Measurements from ENCODE around the gene PIK3C2G. TPM values are rescaled to one million over a fixed set of nuclear protein-coding genes. Genes with fewer than 3 reads are reported as not detected.

Gene PIK3C2G
- total RNA-seq, 1 donor from 2014 or later, result 4.6 TPM

DNA sequence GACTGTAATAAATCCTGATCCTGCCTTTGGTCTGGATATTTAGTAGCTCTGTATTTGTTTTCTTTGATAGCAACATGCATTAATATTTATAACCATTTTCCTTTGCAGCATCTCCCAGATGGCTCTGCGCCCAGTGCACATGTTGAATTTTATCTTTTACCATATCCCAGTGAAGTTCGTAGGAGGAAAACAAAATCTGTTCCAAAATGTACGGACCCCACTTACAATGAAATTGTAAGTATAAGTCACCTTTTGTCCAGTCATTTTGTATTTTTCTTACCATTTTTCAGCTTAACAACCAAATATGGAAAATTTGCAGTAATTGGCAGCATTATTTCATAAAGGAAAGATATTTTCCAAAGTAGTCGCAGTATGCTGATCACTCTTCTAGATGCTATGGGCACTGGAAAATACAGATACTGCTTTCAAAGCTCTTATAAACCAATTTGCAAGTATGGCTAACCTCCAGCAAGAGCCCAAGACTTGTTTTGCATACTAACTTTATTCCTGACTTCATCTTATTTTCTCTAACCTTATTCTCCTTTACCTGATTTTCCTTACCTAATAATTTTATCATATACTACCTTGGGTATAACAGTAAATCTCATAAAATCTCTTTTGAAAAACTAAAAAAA is 379.1 kb downstream of the PIK3C2G start:
- no peak for DNase-seq (ENCODE audit: extremely low spot score, unreplicated experiment)
- Mint-ChIP-seq H3K36me3 (peaks cover 6% of the 10 kb centered on the region), H3K27me3 (no peaks in the 10 kb centered on the region), H3K9me3 (no peaks in the 10 kb centered on the region), H3K4me3 (no peak overlapping the region), H3K4me1 (ENCODE audit: unreplicated experiment) (no peaks in the 10 kb centered on the region), H3K27ac (no peak overlapping the region)
- TF ChIP-seq, protein P1, sequence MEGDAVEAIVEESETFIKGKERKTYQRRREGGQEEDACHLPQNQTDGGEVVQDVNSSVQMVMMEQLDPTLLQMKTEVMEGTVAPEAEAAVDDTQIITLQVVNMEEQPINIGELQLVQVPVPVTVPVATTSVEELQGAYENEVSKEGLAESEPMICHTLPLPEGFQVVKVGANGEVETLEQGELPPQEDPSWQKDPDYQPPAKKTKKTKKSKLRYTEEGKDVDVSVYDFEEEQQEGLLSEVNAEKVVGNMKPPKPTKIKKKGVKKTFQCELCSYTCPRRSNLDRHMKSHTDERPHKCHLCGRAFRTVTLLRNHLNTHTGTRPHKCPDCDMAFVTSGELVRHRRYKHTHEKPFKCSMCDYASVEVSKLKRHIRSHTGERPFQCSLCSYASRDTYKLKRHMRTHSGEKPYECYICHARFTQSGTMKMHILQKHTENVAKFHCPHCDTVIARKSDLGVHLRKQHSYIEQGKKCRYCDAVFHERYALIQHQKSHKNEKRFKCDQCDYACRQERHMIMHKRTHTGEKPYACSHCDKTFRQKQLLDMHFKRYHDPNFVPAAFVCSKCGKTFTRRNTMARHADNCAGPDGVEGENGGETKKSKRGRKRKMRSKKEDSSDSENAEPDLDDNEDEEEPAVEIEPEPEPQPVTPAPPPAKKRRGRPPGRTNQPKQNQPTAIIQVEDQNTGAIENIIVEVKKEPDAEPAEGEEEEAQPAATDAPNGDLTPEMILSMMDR (conservative IDR thresholded peaks at IDR 0.05), result no peak

DNA sequence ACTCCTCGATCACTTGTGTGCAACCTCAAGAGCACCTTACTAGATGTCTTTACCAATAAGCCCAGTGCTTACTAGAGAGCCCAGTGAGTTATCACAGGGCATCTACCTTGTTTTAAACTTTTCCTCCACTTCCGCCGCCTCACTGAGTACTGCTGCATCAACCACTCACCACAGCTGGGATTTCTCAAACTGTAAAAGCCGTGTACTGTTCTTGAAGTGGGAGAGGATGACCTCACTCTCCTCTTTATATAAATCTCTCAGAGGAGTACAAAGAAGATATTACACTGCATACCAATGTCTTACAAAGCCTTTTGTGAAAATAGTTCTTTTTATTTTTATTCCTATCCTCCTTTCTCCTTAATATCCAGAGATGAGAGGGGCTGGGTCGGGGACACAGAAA is 382.4 kb downstream of the PIK3C2G start:
- H3K27me3 Mint-ChIP-seq, result no peaks in the 10 kb centered on the region
- H3K27ac Mint-ChIP-seq, result no peak overlapping the region

DNA sequence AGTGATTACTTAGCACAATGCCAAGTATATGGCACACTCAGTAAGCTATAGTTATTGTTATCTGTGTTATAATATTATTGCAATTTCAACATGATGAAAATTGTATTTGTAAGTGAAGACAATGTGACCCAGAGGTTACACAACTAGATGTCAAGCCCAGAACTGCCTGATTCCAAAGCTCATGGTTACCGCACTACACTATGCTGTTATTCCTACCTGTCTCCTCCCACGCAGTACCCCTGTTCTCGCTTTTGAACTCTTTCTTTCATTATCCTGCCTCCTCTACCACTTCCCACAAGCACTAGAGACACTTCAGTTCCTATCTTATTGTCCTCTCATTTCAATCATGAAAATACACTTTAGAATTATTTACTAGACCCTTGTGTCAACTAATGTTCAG is 383.2 kb downstream of the PIK3C2G start:
- Mint-ChIP-seq H3K27ac (no peak overlapping the region), H3K36me3 (no peaks in the 10 kb centered on the region), H3K4me1 (ENCODE audit: unreplicated experiment) (no peaks in the 10 kb centered on the region), H3K27me3 (peaks cover 3% of the 10 kb centered on the region), H3K9me3 (no peaks in the 10 kb centered on the region), H3K4me3 (no peak overlapping the region)
- DNase-seq (ENCODE audit: extremely low spot score, unreplicated experiment), result no peak
- TF ChIP-seq, protein P1 (conservative IDR thresholded peaks at IDR 0.05), result no peak

More for the DNA sequence above, 382.4 kb downstream of the PIK3C2G start:
- TF ChIP-seq, protein P1 (conservative IDR thresholded peaks at IDR 0.05), result no peak
- H3K4me3 Mint-ChIP-seq, result no peak overlapping the region
- H3K36me3 Mint-ChIP-seq, result no peaks in the 10 kb centered on the region
- DNase-seq (ENCODE audit: extremely low spot score, unreplicated experiment), result no peak
- no peaks in the 10 kb centered on the region for H3K9me3 Mint-ChIP-seq
- H3K4me1 Mint-ChIP-seq (ENCODE audit: unreplicated experiment), result no peaks in the 10 kb centered on the region

DNA sequence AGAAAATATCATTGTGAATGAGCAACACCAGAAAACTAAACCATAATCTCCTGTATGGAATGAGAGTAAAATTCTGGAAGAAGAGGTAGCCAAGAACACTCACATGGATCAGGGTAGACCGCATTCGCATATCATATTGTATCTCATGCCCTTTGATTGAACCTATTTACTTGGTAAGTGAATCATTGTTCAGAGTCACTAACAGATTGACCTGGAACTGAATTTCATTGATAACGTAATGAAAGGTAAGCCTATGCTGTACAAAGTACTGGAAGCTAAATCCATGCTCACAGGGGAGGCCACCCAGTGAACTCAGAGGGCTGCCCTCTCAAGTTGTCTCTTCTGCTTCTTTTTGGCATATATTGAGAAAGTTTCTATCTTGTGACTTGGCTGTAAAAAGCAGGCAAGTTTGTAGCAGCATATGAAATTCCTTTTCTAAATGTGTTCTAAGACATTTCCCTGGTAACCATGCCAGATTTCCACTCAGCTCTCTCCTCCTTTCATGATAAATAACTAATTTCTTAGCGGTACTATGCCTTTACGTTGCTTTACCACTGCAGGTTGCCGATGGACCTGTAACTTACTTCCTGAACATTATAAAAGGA is 385.1 kb downstream of the PIK3C2G start:
- peaks cover 3% of the 10 kb centered on the region for H3K36me3 Mint-ChIP-seq
- no peak overlapping the region for H3K27ac Mint-ChIP-seq
- TF ChIP-seq, protein P1 (conservative IDR thresholded peaks at IDR 0.05), result no peak
- H3K4me1 Mint-ChIP-seq (ENCODE audit: unreplicated experiment), result no peaks in the 10 kb centered on the region
- H3K27me3 Mint-ChIP-seq, result peaks cover 3% of the 10 kb centered on the region
- DNase-seq (ENCODE audit: extremely low spot score, unreplicated experiment), result no peak
- no peaks in the 10 kb centered on the region for H3K9me3 Mint-ChIP-seq
- H3K4me3 Mint-ChIP-seq, result no peak overlapping the region

DNA sequence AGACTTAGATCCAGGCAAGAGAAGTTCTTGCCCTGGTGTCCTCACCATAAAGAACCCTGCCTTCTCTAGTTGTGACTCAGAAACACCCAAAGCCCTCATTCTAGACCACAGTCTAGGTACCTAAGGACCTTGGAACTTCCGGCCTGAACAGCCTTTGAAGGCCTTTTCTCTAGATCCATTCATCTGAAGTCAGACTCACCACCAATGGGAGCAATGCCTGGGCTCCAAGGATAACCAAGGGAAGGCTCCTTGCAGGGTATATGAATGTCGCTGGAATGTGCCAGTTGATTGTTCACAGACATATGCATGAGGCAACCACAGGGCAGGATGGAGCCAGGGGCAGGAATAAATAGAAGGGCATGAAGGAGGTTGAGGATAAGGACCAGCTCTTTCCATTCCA is 390.2 kb downstream of the PIK3C2G start:
- H3K4me3 Mint-ChIP-seq, result no peak overlapping the region
- H3K27me3 Mint-ChIP-seq, result peaks cover 9% of the 10 kb centered on the region
- no peak overlapping the region for H3K27ac Mint-ChIP-seq
- TF ChIP-seq, protein P1 (conservative IDR thresholded peaks at IDR 0.05), result no peak
- no peak for DNase-seq (ENCODE audit: extremely low spot score, unreplicated experiment)
- H3K36me3 Mint-ChIP-seq, result peaks cover 3% of the 10 kb centered on the region
- no peaks in the 10 kb centered on the region for H3K4me1 Mint-ChIP-seq (ENCODE audit: unreplicated experiment)
- H3K9me3 Mint-ChIP-seq, result no peaks in the 10 kb centered on the region
